HL-60 (cell line): Measurements from ENCODE around the gene SPEN.

Source experiments
- GABPA ChIP-seq: IDR thresholded peaks from 2 replicates; pipeline ENCODE4 v1.6.1; 2012; ENCODE audit warnings: low read depth
- POLR2AphosphoS5 ChIP-seq: IDR thresholded peaks from 2 replicates; pipeline ENCODE4 v1.6.1; 2012; ENCODE audit warnings: low read depth
- REST ChIP-seq: IDR thresholded peaks from 2 replicates; pipeline ENCODE4 v1.6.1; 2012; ENCODE audit warnings: low read depth; ENCODE audit not compliant: insufficient replicate concordance
- TF ChIP-seq, protein P1 (sequence below): IDR thresholded peaks from one replicate; pipeline ENCODE4 v1.5.1; 2011; ENCODE audit warnings: low read length, control low read depth, inconsistent platforms; ENCODE audit not compliant: insufficient read depth

- TF ChIP-seq, protein P1, sequence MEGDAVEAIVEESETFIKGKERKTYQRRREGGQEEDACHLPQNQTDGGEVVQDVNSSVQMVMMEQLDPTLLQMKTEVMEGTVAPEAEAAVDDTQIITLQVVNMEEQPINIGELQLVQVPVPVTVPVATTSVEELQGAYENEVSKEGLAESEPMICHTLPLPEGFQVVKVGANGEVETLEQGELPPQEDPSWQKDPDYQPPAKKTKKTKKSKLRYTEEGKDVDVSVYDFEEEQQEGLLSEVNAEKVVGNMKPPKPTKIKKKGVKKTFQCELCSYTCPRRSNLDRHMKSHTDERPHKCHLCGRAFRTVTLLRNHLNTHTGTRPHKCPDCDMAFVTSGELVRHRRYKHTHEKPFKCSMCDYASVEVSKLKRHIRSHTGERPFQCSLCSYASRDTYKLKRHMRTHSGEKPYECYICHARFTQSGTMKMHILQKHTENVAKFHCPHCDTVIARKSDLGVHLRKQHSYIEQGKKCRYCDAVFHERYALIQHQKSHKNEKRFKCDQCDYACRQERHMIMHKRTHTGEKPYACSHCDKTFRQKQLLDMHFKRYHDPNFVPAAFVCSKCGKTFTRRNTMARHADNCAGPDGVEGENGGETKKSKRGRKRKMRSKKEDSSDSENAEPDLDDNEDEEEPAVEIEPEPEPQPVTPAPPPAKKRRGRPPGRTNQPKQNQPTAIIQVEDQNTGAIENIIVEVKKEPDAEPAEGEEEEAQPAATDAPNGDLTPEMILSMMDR, result no peak
- no peak for TF ChIP-seq POLR2AphosphoS5
- no peak for TF ChIP-seq REST
- no peak for TF ChIP-seq GABPA
Measured at GRCh38 chr1:15810073-15810472, 37.4 kb upstream of the SPEN start.
